KMS-11 (cell line): Measurements from ENCODE around the gene STRA6.

Source experiments
- H2AFZ ChIP-seq: fragments of 200-600 bp; sonication (generic); 2 replicates; pipeline ENCODE4 v1.6.1; 2016; ENCODE audit warnings: antibody characterized with exemption, mixed run types, low read depth
- H3K27ac ChIP-seq: fragments of 200-600 bp; sonication (generic); 2 replicates; pipeline ENCODE4 v1.6.1; 2016; ENCODE audit warnings: mild to moderate bottlenecking, mixed run types
- H3K27me3 ChIP-seq: fragments of 200-600 bp; sonication (generic); 2 replicates; pipeline ENCODE4 v1.6.1; 2017; ENCODE audit warnings: mild to moderate bottlenecking, low read depth, mixed run types, moderate library complexity; ENCODE audit not compliant: insufficient read depth
- H3K36me3 ChIP-seq: fragments of 200-600 bp; sonication (generic); 2 replicates; pipeline ENCODE4 v1.6.1; 2017; ENCODE audit warnings: mild to moderate bottlenecking, mixed run types; ENCODE audit not compliant: insufficient read depth
- H3K4me1 ChIP-seq: fragments of 200-600 bp; sonication (generic); 2 replicates; pipeline ENCODE4 v1.6.1; 2016; ENCODE audit warnings: mild to moderate bottlenecking, low read depth, mixed run types; ENCODE audit not compliant: poor library complexity, severe bottlenecking
- H3K4me2 ChIP-seq: fragments of 200-600 bp; sonication (generic); 2 replicates; pipeline ENCODE4 v1.7.0; 2016; ENCODE audit warnings: mild to moderate bottlenecking, mixed run types
- H3K4me3 ChIP-seq: fragments of 200-600 bp; sonication (generic); IDR thresholded peaks from 2 replicates; pipeline ENCODE4 v1.6.1; 2017; ENCODE audit warnings: low read depth, low read length, mixed read lengths; ENCODE audit not compliant: insufficient read depth
- H3K79me2 ChIP-seq: fragments of 200-600 bp; sonication (generic); 2 replicates; pipeline ENCODE4 v1.6.1; 2016; ENCODE audit warnings: low read depth, mixed run types; ENCODE audit not compliant: insufficient read depth
- H3K9ac ChIP-seq: fragments of 200-600 bp; sonication (generic); 2 replicates; pipeline ENCODE4 v1.6.1; 2016; ENCODE audit warnings: mild to moderate bottlenecking, mixed run types
- H4K20me1 ChIP-seq: fragments of 200-600 bp; sonication (generic); 2 replicates; pipeline ENCODE4 v1.6.1; 2016; ENCODE audit warnings: mild to moderate bottlenecking, mixed run types; ENCODE audit not compliant: insufficient read depth
- TF ChIP-seq, protein P1 (sequence below): fragments of 200-600 bp; sonication (generic); conservative IDR thresholded peaks from 2 replicates; pipeline ENCODE4 v1.6.1; 2017; ENCODE audit warnings: low read depth, mild to moderate bottlenecking, antibody characterized with exemption, low read length, moderate library complexity, mixed read lengths

The STRA6 gene

DNA sequence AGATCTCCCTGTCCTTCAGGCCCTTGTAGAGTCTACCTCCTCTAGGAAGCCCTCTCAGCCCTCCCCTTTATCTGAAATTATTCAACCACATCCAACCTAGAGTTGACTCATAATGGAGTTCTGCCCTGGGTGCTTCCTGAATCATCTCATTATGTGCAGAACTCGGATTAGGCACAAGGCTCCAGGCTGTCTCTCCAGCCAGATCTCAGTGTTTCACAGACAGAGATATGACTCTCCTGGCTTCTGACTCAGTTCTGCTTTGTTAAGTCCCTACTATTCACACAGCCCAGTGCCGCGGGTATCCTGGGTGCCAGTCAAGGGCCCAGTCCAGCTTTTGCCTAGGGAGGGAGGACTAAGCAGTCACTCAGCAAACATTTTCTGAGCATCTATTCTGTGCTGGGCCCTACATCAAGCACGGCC is 9.3 kb downstream of the STRA6 start:
- peaks cover 81% of the 10 kb centered on the region for H3K27me3 ChIP-seq
- no peak overlapping the region for H3K4me3 ChIP-seq
- TF ChIP-seq, protein P1, sequence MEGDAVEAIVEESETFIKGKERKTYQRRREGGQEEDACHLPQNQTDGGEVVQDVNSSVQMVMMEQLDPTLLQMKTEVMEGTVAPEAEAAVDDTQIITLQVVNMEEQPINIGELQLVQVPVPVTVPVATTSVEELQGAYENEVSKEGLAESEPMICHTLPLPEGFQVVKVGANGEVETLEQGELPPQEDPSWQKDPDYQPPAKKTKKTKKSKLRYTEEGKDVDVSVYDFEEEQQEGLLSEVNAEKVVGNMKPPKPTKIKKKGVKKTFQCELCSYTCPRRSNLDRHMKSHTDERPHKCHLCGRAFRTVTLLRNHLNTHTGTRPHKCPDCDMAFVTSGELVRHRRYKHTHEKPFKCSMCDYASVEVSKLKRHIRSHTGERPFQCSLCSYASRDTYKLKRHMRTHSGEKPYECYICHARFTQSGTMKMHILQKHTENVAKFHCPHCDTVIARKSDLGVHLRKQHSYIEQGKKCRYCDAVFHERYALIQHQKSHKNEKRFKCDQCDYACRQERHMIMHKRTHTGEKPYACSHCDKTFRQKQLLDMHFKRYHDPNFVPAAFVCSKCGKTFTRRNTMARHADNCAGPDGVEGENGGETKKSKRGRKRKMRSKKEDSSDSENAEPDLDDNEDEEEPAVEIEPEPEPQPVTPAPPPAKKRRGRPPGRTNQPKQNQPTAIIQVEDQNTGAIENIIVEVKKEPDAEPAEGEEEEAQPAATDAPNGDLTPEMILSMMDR = no peak
- H4K20me1 ChIP-seq = no peaks in the 10 kb centered on the region
- H3K4me2 ChIP-seq = no peak overlapping the region
- no peaks in the 10 kb centered on the region for H3K36me3 ChIP-seq
- H3K9ac ChIP-seq = no peak overlapping the region
- H3K79me2 ChIP-seq = no peaks in the 10 kb centered on the region
- H2AFZ ChIP-seq = no peak overlapping the region
- no peak overlapping the region for H3K27ac ChIP-seq
- H3K4me1 ChIP-seq = no peaks in the 10 kb centered on the region

DNA sequence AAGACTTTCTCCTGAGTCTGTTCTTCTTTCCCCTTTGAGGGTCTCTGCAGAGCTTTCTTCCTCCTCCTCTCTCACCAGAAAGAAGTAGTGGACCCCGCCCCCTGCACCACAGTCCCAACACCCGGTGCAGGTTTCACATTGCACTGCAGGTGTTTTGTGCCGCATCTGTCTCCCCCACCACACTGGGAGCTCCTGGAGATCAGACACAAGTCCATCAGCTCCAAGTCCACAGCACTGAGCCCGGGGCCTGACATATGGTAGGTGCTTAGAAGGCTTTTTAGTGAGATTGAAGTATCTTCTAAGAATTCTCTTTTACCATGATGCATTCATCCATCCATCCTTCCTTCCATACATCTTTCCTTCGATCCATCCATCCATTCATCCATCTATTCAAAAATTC is 9.8 kb downstream of the STRA6 start:
- no peak overlapping the region for H3K4me2 ChIP-seq
- H4K20me1 ChIP-seq = no peaks in the 10 kb centered on the region
- H2AFZ ChIP-seq = no peak overlapping the region
- no peaks in the 10 kb centered on the region for H3K79me2 ChIP-seq
- TF ChIP-seq, protein P1 = no peak
- H3K27me3 ChIP-seq = peaks cover 77% of the 10 kb centered on the region
- H3K36me3 ChIP-seq = no peaks in the 10 kb centered on the region
- H3K9ac ChIP-seq = no peak overlapping the region
- no peaks in the 10 kb centered on the region for H3K4me1 ChIP-seq
- no peak overlapping the region for H3K27ac ChIP-seq
- H3K4me3 ChIP-seq = no peak overlapping the region

GRCh38 chr15:74191798-74192197 is 10.8 kb downstream of the STRA6 start:
- H3K27me3 ChIP-seq = peaks cover 77% of the 10 kb centered on the region
- H3K9ac ChIP-seq = no peak overlapping the region
- H3K36me3 ChIP-seq = no peaks in the 10 kb centered on the region
- no peaks in the 10 kb centered on the region for H3K79me2 ChIP-seq
- H4K20me1 ChIP-seq = no peaks in the 10 kb centered on the region
- TF ChIP-seq, protein P1 = no peak
- no peak overlapping the region for H2AFZ ChIP-seq
- H3K4me3 ChIP-seq = no peak overlapping the region
- no peak overlapping the region for H3K27ac ChIP-seq
- no peaks in the 10 kb centered on the region for H3K4me1 ChIP-seq
- no peak overlapping the region for H3K4me2 ChIP-seq

- H2AFZ ChIP-seq = no peak overlapping the region
- H3K79me2 ChIP-seq = no peaks in the 10 kb centered on the region
- peaks cover 80% of the 10 kb centered on the region for H3K27me3 ChIP-seq
- H3K36me3 ChIP-seq = no peaks in the 10 kb centered on the region
- H3K4me3 ChIP-seq = no peak overlapping the region
- H3K4me2 ChIP-seq = no peak overlapping the region
- TF ChIP-seq, protein P1 = no peak
- no peak overlapping the region for H3K27ac ChIP-seq
- H4K20me1 ChIP-seq = no peaks in the 10 kb centered on the region
- H3K4me1 ChIP-seq = no peaks in the 10 kb centered on the region
- no peak overlapping the region for H3K9ac ChIP-seq
These were observed 14.4 kb downstream of the STRA6 start for GRCh38 chr15:74188216-74188615.
